ENCODE results near the gene SLC4A1AP. TPM values are rescaled to one million over a fixed set of nuclear protein-coding genes. Genes with fewer than 3 reads are reported as not detected.

Gene SLC4A1AP
- total and polyA plus RNA-seq, 9 of the 15 experiments (the other 6 are each of a cell fraction or from before 2014, with no cell fraction given) = 8.1 to 40.5 (median 35.3) TPM

- no peak for TF ChIP-seq FOXA1 (IDR thresholded peaks at IDR 0.05; ENCODE audit: borderline replicate concordance)
- 0 out of 2 replicates have a peak, but pooled peaks have one; percentile 49 for TF ChIP-seq ZBED1 (IDR thresholded peaks at IDR 0.05)
- TF ChIP-seq ZNF830 (CRISPR knock-in tag; IDR thresholded peaks at IDR 0.05) = 0 out of 2 replicates have a peak, but pooled peaks have one; percentile 39
- TF ChIP-seq RBBP5 (IDR thresholded peaks at IDR 0.05; ENCODE audit: borderline replicate concordance, insufficient read depth, low read length, poor library complexity, severe bottlenecking) = peak; percentile 83
- TF ChIP-seq GATAD2B (IDR thresholded peaks at IDR 0.05; ENCODE audit: borderline replicate concordance) = no peak
- TF ChIP-seq, protein P1, sequence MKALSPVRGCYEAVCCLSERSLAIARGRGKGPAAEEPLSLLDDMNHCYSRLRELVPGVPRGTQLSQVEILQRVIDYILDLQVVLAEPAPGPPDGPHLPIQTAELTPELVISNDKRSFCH (CRISPR knock-in tag; IDR thresholded peaks at IDR 0.05) = no peak
- TF ChIP-seq, protein P1 (tag; IDR thresholded peaks at IDR 0.05) = no peak
- no peak for TF ChIP-seq TEAD4 (IDR thresholded peaks at IDR 0.05; ENCODE audit: low read length)
- TF ChIP-seq TEAD4 (CRISPR knock-in tag; IDR thresholded peaks at IDR 0.05; ENCODE audit: borderline replicate concordance) = no peak
- TF ChIP-seq CHD2 (IDR thresholded peaks at IDR 0.05; ENCODE audit: low read depth, low read length) = no peak
- no peak for TF ChIP-seq HMG20A (CRISPR knock-in tag; conservative IDR thresholded peaks at IDR 0.05)
- no peak for TF ChIP-seq CTCF (IDR thresholded peaks at IDR 0.05 in 2 of 3, conservative IDR thresholded peaks at IDR 0.05 in 1 of 3; ENCODE audit: insufficient read depth in 2 of 3, low read depth in 1 of 3, low read length in 3 of 3)
- TF ChIP-seq ZNF124 (CRISPR knock-in tag; IDR thresholded peaks at IDR 0.05) = no peak
- peak; percentile 34 to 50; a peak in 1 of 4 replicates for TF ChIP-seq ARNT (IDR thresholded peaks at IDR 0.05)
- TF ChIP-seq BRF1 (IDR thresholded peaks at IDR 0.05; ENCODE audit: borderline replicate concordance, extremely low read depth, insufficient read length) = no peak
- no peak; the same call in 1 of the 2 replicates for TF ChIP-seq SNIP1 (IDR thresholded peaks at IDR 0.05; ENCODE audit: low read depth)
- no peak for TF ChIP-seq HDAC6 (IDR thresholded peaks at IDR 0.05; ENCODE audit: low read depth, low read length)
- no peak for TF ChIP-seq ZNF75A (CRISPR knock-in tag; IDR thresholded peaks at IDR 0.05)
- TF ChIP-seq SMARCE1 (IDR thresholded peaks at IDR 0.05) = 0 out of 2 replicates have a peak, but pooled peaks have one; percentile 16
- TF ChIP-seq STAG1 (CRISPR knock-in tag; IDR thresholded peaks at IDR 0.05; ENCODE audit: borderline replicate concordance) = no peak
- no peak for TF ChIP-seq ZFPM2 (CRISPR knock-in tag; IDR thresholded peaks at IDR 0.05)
- no peak for TF ChIP-seq NCOA6 (IDR thresholded peaks at IDR 0.05)
- TF ChIP-seq DIDO1 (tag; IDR thresholded peaks at IDR 0.05; ENCODE audit: low read depth) = 0 out of 2 replicates have a peak, but pooled peaks have one; percentile 50
- TF ChIP-seq ZKSCAN1 (IDR thresholded peaks at IDR 0.05; ENCODE audit: low read depth, low read length) = peak; percentile 68; the same call in 1 of the 2 replicates
- TF ChIP-seq, protein P2, sequence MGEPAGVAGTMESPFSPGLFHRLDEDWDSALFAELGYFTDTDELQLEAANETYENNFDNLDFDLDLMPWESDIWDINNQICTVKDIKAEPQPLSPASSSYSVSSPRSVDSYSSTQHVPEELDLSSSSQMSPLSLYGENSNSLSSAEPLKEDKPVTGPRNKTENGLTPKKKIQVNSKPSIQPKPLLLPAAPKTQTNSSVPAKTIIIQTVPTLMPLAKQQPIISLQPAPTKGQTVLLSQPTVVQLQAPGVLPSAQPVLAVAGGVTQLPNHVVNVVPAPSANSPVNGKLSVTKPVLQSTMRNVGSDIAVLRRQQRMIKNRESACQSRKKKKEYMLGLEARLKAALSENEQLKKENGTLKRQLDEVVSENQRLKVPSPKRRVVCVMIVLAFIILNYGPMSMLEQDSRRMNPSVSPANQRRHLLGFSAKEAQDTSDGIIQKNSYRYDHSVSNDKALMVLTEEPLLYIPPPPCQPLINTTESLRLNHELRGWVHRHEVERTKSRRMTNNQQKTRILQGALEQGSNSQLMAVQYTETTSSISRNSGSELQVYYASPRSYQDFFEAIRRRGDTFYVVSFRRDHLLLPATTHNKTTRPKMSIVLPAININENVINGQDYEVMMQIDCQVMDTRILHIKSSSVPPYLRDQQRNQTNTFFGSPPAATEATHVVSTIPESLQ (CRISPR knock-in tag; IDR thresholded peaks at IDR 0.05) = no peak
Measured at GRCh38 chr2:27628767-27629709, 34.7 kb upstream of the SLC4A1AP start, which contains the start of the genes CCDC121 and GPN1 (continued).
